ENCODE measurements around the gene DNAH3. TPM values are rescaled to one million over a fixed set of nuclear protein-coding genes. Genes with fewer than 3 reads are reported as not detected.

DNAH3 gene
- total RNA-seq, 1 experiment from 2014 or later = 4.4 TPM

- Mint-ChIP-seq H3K27ac (ENCODE audit: unreplicated experiment) (no peak overlapping the region), H3K36me3 (ENCODE audit: insufficient read depth, unreplicated experiment) (no peaks in the 10 kb centered on the region), H3K4me3 (ENCODE audit: unreplicated experiment) (no peak overlapping the region), H3K4me1 (ENCODE audit: low read depth, unreplicated experiment) (peaks cover 6% of the 10 kb centered on the region), H3K9me3 (ENCODE audit: unreplicated experiment) (no peaks in the 10 kb centered on the region), H3K27me3 (ENCODE audit: insufficient read depth, unreplicated experiment) (no peaks in the 10 kb centered on the region)
- Histone ChIP-seq H3K36me3 (ENCODE audit: control insufficient read depth, insufficient read depth, low read length) (no peaks in the 10 kb centered on the region), H3K4me1 (peaks cover 5% of the 10 kb centered on the region), H3K27me3 (replicated peaks; ENCODE audit: control insufficient read depth, insufficient read depth, low read length) (no peaks in the 10 kb centered on the region), H3K9me3 (no peaks in the 10 kb centered on the region), H3K4me3 (ENCODE audit: low read depth, low read length) (no peak overlapping the region)
- TF ChIP-seq, protein P1, sequence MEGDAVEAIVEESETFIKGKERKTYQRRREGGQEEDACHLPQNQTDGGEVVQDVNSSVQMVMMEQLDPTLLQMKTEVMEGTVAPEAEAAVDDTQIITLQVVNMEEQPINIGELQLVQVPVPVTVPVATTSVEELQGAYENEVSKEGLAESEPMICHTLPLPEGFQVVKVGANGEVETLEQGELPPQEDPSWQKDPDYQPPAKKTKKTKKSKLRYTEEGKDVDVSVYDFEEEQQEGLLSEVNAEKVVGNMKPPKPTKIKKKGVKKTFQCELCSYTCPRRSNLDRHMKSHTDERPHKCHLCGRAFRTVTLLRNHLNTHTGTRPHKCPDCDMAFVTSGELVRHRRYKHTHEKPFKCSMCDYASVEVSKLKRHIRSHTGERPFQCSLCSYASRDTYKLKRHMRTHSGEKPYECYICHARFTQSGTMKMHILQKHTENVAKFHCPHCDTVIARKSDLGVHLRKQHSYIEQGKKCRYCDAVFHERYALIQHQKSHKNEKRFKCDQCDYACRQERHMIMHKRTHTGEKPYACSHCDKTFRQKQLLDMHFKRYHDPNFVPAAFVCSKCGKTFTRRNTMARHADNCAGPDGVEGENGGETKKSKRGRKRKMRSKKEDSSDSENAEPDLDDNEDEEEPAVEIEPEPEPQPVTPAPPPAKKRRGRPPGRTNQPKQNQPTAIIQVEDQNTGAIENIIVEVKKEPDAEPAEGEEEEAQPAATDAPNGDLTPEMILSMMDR (IDR thresholded peaks at IDR 0.05; ENCODE audit: insufficient read depth in 1 of 2, low read depth in 1 of 2, low read length in 1 of 2, severe bottlenecking in 1 of 2, unreplicated experiment in 1 of 2) = no peak
- BruUV-seq (replicated peaks) = no TSS peak
- intact Hi-C loops (cut with micrococcal nuclease; ENCODE audit: unreplicated experiment) = loop anchor here (5.0 kb wide), 2 partner anchors 52 to 102 kb away; partner anchors contain the start of genes DCUN1D3 and LYRM1
- CTCF ChIA-PET = no interaction called here
- DNase-seq = no peak
- POLR2A ChIA-PET = interaction anchor here (0.6 kb wide), 1 partner anchor 16 kb away, joined by 7 read pairs; no protein-coding TSS in a partner anchor
Observed at GRCh38 chr16:20954574-20954973, 196.1 kb downstream of the DNAH3 start.

GRCh38 chr16:20952139-20952920 lies 198.3 kb downstream of the DNAH3 start:
- POLR2A ChIA-PET = no interaction called here
- BruUV-seq (replicated peaks) = no TSS peak

GRCh38 chr16:20950294-20950693 lies 200.4 kb downstream of the DNAH3 start:
- ChIA-PET CTCF (no interaction called here), POLR2A (no interaction called here)
- H3K9me3 ChIP-seq = no peaks in the 10 kb centered on the region
- DNase-seq = no peak
- no peaks in the 10 kb centered on the region for H3K36me3 Mint-ChIP-seq (ENCODE audit: insufficient read depth, unreplicated experiment)
- H3K27me3 Mint-ChIP-seq (ENCODE audit: insufficient read depth, unreplicated experiment) = no peaks in the 10 kb centered on the region
- H3K36me3 ChIP-seq (ENCODE audit: control insufficient read depth, insufficient read depth, low read length) = no peaks in the 10 kb centered on the region
- intact Hi-C loops (cut with micrococcal nuclease; ENCODE audit: unreplicated experiment) = loop anchor here (5.0 kb wide), 2 partner anchors 48 to 98 kb away; partner anchors contain the start of genes DCUN1D3 and LYRM1
- no peaks in the 10 kb centered on the region for H3K9me3 Mint-ChIP-seq (ENCODE audit: unreplicated experiment)
- peaks cover 19% of the 10 kb centered on the region for H3K4me1 Mint-ChIP-seq (ENCODE audit: low read depth, unreplicated experiment)
- H3K4me3 Mint-ChIP-seq (ENCODE audit: unreplicated experiment) = no peak overlapping the region
- no peak overlapping the region for H3K27ac Mint-ChIP-seq (ENCODE audit: unreplicated experiment)
- TF ChIP-seq, protein P1 (IDR thresholded peaks at IDR 0.05; ENCODE audit: insufficient read depth in 1 of 2, low read depth in 1 of 2, low read length in 1 of 2, severe bottlenecking in 1 of 2, unreplicated experiment in 1 of 2) = no peak
- BruUV-seq (replicated peaks) = no TSS peak
- H3K27me3 ChIP-seq (replicated peaks; ENCODE audit: control insufficient read depth, insufficient read depth, low read length) = no peaks in the 10 kb centered on the region
- H3K4me3 ChIP-seq (ENCODE audit: low read depth, low read length) = no peak overlapping the region
- peaks cover 13% of the 10 kb centered on the region for H3K4me1 ChIP-seq

More at GRCh38 chr16:20952139-20952920, 198.3 kb downstream of the DNAH3 start:
- Histone ChIP-seq H3K4me1 (peaks cover 5% of the 10 kb centered on the region), H3K9me3 (no peaks in the 10 kb centered on the region), H3K4me3 (ENCODE audit: low read depth, low read length) (no peak overlapping the region), H3K36me3 (ENCODE audit: control insufficient read depth, insufficient read depth, low read length) (no peaks in the 10 kb centered on the region), H3K27me3 (replicated peaks; ENCODE audit: control insufficient read depth, insufficient read depth, low read length) (no peaks in the 10 kb centered on the region)
- DNase-seq = peak in 1 of 2 experiments; percentile 41
- Mint-ChIP-seq H3K4me1 (ENCODE audit: low read depth, unreplicated experiment) (peaks cover 6% of the 10 kb centered on the region), H3K27ac (ENCODE audit: unreplicated experiment) (peak overlapping the region; percentile 31), H3K9me3 (ENCODE audit: unreplicated experiment) (no peaks in the 10 kb centered on the region), H3K4me3 (ENCODE audit: unreplicated experiment) (no peak overlapping the region), H3K27me3 (ENCODE audit: insufficient read depth, unreplicated experiment) (no peaks in the 10 kb centered on the region), H3K36me3 (ENCODE audit: insufficient read depth, unreplicated experiment) (no peaks in the 10 kb centered on the region)
- CTCF ChIA-PET = no interaction called here
- TF ChIP-seq, protein P1 (IDR thresholded peaks at IDR 0.05; ENCODE audit: insufficient read depth in 1 of 2, low read depth in 1 of 2, low read length in 1 of 2, severe bottlenecking in 1 of 2, unreplicated experiment in 1 of 2) = no peak
- intact Hi-C loops (cut with micrococcal nuclease; ENCODE audit: unreplicated experiment) = loop anchor here (1.0 to 5.0 kb wide), 3 partner anchors 14 to 100 kb away; partner anchors contain the start of genes DCUN1D3 and LYRM1

All from Caco-2 (cell line).